GM15510 (cell line): ENCODE measurements around the gene MARCHF2.

ENCODE experiments used
- POLR2A ChIP-seq: IDR thresholded peaks from 3 replicates; pipeline ENCODE4 v1.6.1; 2011; ENCODE audit warnings: borderline replicate concordance; ENCODE audit not compliant: insufficient read length; ENCODE audit errors: extremely low read depth

MARCHF2 gene

GRCh38 chr19:8401981-8402411, 11.1 kb upstream of the MARCHF2 start:
- no peak for TF ChIP-seq POLR2A

DNA sequence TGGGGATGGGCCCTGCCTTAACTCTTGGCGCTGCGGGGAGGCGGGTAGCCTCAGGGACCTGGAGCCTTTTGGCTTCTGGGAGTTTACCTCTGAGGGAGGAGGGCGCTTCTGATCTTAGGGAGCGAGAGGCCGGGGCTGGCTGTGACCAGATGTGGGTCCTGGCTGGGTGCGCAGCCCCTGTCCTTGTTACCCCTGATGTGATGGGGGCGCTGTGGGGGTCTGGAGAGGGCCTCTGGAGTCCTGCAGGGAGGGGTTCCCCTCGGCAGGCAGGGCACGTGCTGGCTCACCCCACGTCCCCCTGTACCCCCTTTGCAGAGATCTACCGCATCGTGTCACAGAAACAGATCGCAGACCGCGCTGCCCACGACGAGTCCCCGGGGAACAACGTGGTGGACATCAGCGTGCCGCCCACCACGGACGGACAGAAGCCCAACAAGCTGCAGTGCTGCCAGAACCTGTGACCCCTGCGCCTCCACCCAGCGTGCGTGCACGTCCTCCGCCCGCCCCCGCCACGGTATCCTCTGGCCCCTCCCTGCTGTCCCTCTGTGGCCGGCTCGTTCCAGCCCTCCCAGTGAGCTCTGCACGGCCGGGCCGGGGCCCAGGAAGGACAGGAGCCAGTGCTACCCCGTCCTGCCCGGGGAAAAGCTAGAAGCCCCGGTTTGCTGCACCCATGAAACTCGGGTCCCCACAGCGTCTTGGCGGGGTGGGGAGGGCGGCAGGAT, 9.8 kb upstream of the MARCHF2 start:
- no peak for TF ChIP-seq POLR2A

- TF ChIP-seq POLR2A = no peak
Measured at GRCh38 chr19:8403820-8404109, 9.3 kb upstream of the MARCHF2 start.

DNA sequence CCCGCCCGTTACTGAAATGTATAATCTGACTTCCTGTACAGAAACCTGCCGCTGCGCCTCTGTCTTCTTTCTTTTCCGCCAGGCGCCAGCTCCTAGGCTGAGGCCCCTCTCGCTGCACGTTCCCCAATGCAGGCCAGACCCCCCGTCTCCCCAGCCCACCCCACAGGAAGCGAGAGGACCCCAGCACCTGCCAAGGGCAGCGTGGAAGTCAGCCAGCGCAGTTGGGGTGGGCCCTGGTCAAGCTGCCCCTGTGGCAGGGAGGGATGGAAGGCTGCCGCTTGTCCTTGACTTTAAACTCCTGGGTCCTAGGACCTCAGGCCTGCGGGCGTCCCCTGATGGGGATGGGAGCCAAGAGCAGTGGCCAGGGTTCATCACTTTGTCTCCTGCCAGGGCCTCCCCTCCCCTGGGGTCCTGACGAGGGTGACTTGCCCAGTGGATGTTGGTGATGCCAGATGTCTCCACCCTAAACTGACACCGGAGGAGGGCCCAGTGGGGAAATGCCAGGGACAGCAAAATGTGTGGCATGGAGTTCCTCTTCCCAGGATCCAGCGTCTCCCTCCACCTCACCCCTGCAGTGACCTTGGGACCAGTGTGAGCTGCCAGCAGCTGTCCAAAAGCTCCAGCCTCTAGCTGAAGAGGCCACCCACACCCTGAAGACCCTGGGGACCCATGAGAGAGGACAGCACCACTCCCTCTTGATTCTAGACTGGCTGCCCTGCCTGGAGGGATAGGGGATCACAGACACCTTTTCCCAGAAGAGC, 8.5 kb upstream of the MARCHF2 start:
- TF ChIP-seq POLR2A = no peak

- TF ChIP-seq POLR2A = no peak
Measured at GRCh38 chr19:8413629-8413995, 507 bp downstream of the MARCHF2 start.

- no peak for TF ChIP-seq POLR2A
Measured at GRCh38 chr19:8416796-8417195, 3.7 kb downstream of the MARCHF2 start.

GRCh38 chr19:8421484-8422461, 8.7 kb downstream of the MARCHF2 start:
- no peak for TF ChIP-seq POLR2A

DNA sequence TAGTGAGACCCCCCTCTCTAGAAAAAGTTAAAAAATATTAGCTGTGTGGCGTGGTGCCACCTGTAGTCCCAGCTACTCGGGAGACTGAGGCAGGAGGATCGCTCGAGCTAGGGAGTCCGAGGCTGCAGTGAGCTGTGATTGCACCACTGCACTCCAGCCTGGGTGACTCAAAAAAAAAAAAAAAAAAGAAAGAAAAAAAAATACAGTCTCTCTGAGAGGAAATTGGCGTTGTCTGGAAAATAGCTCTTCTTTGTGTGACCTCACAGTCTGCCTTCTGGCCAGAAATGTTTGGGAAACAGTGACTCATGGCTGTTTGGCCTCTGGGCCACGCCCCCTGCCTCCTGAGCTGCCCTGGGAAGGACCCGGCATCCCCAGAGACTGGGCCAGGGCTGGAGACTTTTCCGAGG, 10.7 kb downstream of the MARCHF2 start:
- TF ChIP-seq POLR2A = no peak

DNA sequence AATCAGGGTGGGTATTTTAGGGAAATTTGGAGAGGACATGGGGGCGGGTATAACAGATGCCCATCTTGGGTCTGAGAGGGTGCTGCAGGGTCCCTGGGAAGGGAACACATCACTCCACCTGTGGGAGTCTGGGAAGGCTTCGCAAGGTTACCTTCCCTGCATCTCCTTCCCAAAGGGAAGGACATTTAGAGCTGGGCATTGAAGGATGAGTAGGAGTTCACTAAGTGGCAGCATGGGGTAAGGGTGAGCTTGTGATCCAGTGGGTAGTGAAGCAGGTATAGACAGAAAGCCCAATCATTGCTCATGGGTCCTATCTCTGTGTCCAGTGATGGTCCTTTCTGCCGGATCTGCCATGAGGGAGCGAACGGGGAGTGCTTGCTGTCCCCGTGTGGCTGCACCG, 13.2 kb downstream of the MARCHF2 start:
- TF ChIP-seq POLR2A = no peak

GRCh38 chr19:8429044-8429443, 15.9 kb downstream of the MARCHF2 start:
- TF ChIP-seq POLR2A = no peak

DNA sequence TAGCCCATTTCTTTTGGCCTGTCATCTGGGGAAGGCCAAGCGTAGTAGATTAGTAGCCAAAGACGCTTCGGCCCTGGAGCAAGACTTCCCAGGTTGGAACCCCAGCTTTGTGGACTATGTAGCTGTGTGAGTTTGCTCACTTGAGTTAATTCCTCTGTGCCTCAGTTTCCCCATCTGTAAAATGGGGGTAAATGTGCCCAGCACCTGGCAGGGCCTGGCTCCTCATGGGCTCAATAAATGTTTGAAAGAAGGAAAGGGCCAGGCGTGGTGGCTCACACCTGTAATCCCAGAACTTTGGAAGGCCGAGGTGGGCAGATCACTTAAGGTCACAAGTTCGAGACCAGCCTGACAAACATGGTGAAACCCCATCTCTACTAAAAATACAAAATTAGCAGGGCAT, 16.7 kb downstream of the MARCHF2 start:
- no peak for TF ChIP-seq POLR2A

- no peak for TF ChIP-seq POLR2A
Measured at GRCh38 chr19:8430650-8431049, 17.5 kb downstream of the MARCHF2 start.

GRCh38 chr19:8438236-8438635, 25.1 kb downstream of the MARCHF2 start:
- TF ChIP-seq POLR2A = no peak

DNA sequence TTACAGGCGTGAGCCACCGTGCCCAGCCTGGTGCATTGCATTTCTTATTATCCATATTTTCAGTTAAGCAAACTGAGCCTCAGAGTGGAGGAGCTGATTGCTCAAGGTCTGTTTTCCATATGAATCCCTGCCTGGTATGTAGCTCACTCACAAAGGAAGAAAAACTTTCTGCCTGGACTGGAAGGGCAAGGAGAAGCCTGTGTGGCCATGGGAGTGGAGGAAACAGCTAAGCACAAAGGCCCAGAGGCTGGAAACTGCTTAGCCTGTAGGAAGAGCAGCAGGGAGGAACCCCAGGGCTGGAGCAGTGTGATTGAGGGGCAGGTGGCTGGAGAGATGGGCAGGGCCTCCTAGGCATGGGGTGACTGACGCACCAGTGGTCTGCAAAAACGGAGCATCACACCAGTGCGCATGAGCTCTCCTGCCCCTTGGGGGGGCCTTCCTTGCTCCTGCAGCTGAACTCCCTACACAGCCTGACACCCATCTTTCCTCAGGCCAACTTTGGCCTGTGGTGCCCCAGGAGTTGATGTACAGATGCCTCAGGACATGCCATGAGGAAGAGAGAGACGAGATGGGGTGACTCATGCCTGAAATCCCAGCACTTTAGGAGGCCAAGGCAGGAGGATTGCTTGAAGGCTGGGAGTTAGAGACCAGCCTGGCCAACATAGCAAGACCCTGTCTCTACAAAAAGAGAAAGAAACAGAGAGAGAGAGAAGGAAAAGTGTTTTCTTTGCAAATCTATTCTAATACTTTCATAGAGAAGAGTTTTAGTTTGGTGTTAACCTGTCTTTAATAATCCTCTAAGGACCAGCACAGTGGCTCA, 28.8 kb downstream of the MARCHF2 start:
- no peak for TF ChIP-seq POLR2A
